HK-2 (cell line): Measurements from ENCODE around the gene PMM1.
"Not testable (repeated sequence)": the region's sequence is repeated elsewhere in the genome, so short reads cannot be mapped to it uniquely, and the experiment has no call there.

Experiments
- DNase-seq: peaks from one replicate; pipeline ENCODE4 v3.0.0-alpha.2; 2018; ENCODE audit not compliant: unreplicated experiment

PMM1 gene

DNA sequence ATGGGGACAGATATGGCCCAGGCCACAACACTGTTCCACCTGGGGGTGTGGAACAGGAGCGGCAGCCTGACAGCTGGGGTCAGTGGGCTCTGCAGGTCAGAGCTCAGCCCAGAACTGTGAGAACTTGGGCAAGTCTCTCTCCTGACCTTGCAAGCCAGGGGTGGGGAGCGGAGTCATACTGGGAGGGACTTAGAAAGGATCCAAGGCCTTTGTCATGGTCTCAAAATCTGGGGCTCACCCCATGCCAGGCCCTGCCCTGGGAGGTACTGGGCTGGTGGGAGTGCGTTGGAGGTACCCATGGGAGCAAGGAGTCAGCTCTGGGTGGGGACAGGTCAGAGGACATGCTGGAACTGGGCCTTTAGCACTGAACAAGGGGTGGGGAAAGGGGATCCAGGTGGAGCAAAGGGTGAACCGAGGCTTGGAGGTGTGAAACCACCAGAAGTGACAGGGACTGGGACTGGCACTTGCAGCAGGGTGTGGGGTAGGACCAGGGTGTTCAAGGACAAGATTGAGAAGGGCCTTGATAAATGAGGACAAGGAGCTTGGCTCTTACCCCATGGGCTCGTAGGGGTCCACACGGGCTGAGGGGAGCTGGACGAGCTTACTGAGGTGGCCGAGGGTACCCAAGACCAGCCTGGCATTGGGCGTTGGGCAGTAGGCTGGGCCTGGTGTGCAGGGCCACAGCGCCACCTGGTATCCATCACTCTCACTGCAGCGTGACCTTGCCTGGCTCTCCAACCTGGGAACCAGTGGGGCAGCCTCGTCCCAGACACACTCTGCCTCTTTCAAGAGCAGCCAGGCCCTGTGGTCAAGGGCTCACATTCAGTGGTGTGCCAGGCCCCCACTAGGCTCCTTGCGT lies 7.4 kb upstream of the PMM1 start:
- peak; percentile 62 for DNase-seq

DNA sequence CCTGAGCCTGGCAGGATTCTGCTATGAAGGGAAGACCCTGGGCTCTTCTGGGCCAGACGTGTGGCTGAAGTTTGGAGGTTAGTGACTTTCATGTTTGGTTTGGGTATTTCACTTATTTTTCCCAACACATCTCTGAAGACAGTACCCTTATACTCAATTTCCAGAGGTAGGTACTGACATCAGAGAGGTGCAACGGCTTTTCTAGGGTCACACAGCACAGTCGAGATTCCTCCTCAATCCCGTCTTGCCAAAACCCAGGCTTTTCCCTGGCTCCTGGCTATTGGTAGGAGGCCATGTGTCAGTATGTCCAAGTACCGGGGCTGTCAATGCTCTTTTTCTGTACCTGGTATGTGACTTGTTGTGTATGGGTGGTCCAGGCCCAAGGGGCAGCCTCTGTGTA lies 6.1 kb upstream of the PMM1 start:
- DNase-seq: no peak

DNA sequence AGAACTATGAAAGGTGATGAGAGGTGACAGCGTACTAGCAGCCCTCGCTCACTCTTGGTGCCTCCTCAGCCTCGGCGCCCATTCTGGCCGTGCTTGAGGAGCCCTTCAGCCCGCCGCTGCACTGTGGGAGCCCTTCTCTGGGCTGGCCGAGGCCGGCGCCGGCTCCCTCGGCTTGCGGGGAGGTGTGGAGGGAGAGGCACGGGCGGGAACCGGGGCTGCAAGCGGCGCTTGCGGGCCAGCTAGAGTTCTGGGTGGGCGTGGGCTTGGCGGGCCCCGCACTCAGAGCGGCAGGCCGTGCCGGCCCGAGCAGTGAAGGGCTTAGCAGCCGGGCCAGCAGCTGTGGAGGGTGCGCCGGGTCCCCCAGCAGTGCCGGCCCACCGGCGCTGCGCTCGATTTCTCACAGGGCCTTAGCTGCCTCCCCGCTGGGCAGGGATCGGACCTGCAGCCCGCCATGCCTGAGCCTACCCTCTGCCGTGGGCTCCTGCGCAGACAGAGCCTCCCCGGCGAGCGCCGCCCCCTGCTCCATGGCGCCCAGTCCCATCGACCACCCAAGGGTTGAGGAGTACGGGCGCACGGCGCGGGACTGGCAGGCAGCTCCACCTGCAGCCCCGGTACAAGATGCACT lies 3.8 kb upstream of the PMM1 start:
- not testable (repeated sequence) for DNase-seq

DNA sequence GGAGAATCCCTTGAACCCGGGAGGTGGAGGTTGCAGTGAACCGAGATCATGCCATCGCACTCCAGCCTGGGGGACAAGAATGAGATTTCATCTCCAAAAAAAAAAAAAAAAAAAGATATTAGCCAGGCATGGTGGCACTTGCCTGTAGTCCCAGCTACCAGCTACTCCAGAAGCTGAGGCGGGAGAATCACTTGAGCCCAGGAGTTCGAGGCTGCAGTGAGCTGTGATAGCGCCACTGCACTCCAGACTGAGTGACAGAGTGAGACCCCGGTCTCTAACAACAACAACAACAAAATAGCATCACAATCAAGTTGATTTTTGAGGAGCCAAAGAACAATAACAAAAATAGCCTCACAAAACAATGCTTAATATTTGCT lies 2.3 kb downstream of the PMM1 start:
- no peak for DNase-seq

DNA sequence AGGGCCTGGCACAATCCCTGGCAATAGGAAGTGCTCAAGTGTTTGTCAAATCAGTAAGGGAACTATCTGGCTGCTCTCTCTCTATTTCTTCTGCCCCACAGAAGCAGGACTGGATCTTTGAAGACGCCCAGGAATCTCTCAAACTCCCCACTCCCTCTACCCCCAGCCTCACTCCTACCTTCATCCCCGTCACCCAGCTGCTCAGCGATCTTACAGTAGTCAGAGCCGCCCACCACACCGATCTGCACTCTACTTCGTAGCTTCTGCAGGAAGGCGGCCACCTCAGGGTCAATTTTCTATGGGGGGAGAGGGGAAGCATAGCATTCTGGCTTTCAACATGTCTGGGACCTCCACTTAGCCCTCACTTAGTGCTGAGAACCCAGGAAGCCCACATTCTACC lies 3.7 kb downstream of the PMM1 start:
- no peak for DNase-seq

DNA sequence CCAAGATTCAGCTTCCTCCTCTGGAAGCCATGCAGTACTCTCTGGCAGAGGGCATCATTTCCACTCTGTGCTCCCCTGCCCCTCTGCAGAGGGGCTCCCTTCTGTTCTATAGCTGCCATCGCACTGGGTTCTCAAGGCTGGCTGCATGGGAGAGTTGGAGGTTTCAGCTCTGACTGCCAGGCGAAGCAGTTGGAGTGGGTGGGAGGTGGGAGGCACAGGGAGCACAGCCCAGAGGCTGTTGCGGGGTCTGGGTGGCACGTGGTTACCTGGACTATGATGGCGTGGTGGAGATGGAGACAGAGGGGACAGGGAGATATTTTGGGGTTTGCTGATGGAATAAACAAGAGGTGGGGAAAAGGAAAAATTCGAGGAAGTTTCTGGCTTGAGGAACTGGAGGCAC lies 4.8 kb downstream of the PMM1 start:
- no peak for DNase-seq

DNA sequence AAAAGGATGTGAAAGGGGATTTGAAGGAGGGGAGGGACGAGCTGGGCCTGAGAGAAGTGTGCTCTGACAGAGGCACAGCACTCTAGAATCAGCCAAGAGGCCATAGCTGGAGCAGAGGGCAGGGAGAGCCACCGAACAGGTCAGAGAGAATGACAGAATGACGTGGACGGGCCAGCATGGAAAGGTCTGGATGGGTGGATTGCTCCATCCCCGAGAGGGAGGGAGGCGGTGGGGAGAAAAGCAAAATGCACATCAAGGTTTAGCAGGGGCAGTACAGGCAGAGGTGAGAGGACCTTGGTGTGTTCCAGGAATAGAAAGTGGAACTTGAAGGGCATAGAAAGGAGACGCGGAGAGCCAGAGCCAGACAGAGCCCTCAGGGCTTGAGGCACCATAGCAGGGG lies 6.9 kb downstream of the PMM1 start:
- no peak for DNase-seq

DNA sequence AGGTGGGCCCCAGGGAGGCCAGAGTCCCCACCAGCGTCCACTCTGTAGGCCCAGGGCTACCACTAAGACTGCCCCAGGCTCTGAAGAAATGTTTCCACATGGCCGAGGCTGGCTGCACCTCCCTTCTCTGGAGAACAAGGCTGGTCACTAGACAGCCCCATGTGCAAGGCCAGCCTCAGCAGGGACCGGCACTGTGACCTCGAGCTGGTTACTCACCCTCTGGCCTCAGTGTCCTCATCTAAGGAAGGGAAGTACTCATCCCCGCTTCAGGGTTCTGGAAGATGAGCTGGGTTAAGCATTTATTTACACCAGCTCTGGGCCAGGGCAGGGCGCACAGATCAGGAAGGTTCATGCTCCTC lies 9.7 kb downstream of the PMM1 start:
- DNase-seq: no peak

DNA sequence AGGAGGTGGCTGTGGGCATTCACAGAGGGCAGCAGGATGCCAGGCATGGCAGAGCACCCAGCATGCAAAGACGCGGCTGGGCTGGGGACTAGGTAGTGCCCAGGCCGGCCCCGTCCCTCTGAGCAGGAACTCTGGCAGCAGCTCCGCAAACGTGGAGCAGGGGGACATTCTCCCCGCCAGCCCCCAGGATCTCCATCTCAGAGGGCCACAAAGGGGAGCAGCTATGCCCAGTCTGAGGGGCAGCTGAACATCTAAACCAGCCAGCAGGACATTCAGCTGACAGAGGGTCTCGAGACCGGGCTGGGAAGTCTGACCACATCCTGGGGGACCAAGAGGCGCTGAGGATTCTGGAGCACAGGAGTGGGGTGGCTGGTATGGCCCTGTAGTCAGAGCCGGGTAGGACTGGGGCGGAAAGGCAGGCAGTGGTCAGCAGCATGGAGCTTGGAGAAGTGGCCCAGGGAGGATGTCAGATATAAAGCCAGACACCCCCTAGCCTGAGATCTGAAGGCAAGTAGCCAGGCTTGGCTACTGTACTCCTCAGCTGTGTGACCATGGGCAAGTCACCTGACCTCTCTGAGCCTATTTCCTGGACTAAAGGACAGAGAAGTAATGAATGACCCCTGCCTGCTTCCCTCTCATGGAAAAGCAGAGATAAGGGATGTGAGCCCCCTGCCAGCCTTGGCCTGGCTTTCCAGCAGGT lies 10.2 kb downstream of the PMM1 start:
- no peak for DNase-seq

DNA sequence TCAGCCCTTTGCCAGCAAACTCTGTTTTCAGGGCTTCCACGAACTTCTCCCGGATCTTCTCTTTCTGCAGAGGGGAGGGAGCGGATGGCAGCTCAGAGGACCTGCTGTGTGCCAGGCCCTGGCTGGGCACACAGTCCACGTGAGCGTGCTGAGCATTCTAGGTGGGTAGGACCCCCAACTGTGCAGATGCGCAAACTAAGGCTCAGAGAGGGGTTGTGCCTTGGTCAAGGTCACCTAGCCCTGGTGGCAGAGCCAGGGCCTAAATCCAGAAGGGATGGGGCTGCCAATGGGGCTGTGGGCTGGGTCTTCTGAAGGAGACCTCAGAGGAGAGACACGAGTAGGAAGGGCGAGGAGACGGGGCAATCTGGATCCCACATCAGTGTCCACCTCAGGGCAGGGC lies 10.8 kb downstream of the PMM1 start:
- no peak for DNase-seq

DNA sequence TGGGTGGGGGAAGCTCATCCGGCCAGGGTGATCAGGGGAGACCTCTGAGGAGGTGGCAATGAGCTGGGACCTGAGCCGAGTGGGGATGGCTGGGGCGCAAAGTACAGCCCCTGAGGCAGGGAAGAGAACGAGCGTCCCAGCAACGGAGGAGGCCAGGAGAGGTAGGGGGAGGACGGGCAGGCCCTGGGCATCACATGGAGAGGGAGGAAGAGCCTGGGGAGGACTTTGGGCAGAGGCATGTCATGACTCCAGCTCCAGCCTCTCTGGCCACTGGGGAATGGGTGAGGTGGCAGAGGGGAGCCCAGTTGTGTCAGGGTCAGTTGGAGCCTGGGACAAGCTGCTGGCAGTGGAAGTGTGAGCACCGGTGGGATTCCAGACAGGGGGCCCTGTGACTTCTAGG lies 11.5 kb downstream of the PMM1 start:
- DNase-seq: no peak

DNA sequence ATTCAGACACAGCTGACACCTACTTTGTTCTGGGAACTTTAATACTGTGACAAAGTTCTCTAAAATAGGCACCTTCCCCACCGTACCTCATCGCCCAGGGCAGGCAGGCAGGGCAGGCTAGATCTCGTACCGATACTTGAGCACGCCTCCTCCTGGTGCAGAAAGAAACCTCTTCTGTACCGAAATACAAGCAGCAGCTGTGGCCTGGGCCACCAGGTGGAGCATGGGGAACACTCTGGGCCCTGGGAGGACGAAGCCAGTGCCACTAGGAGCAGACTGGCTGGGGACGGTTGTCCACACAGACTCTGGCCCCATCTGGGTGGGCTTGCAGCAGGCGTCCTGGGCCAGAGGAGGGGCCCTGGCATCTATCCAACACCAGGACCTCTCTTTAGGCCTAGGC lies 12.8 kb downstream of the PMM1 start:
- DNase-seq: no peak

DNA sequence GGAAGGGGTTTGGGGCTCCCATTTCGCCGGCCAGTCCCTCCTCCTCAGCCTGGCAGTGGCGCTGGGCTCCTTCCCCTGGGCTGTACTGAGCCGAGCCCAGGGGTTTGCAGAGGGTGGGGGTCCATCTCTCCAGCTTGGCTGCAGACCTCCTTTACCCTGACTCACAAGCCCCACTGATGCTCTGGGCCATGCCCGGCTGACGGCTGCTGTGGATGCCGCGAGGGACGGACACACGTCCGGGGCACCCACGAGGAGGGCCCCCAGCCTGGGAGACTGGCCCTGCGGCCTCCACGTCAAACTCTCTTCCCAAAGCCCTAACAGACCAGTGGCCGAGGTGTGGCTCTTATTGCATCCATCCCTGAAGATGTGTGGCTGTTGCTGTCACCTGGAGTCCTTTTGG lies 14.1 kb downstream of the PMM1 start:
- no peak for DNase-seq

DNA sequence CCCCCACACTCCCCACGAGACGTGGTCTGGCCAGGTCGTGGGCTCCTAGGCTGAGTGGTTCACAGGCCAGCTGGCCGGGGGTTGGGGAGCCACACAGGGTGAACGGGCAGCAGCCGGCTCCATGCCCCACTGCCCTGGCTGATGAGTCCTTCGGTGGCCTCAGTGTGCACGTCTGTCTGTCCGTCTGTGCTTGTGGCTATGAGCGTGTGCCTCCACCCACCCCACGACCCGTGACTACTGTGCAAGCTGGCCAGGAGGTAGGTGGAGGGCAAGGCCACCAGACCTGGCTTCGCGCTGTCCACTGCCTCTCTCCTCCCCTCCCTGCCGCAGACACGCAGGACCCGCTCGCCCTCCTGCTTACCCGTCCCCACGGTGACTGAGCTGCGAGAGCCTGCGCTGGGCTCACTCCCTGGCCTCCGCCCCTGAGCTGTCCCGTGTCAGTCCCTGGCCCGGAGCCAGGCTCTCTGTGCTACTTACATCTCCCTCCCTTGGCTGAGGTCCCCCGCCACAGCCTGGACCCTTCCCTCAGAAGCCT lies 14.7 kb downstream of the PMM1 start:
- DNase-seq: peak; percentile 50

DNA sequence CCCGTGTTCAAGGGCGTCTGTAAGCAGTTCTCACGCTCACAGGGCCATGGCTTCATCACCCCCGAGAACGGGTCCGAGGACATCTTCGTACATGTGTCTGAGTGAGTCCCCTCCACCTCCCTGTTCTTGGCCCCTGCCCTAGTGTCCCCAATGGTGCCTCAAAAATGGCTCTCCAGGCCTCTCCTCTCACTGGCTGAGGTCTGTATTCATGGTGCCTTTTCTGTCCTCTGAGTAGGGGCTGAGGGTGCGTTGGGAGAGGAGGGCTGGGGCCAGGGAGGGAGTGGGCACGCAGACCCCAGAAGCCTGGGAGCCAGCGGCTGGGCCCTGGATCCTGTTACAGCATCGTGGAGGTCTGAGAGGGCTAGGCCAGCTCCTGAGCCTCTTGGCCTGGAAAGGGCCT lies 16.0 kb downstream of the PMM1 start:
- no peak for DNase-seq

DNA sequence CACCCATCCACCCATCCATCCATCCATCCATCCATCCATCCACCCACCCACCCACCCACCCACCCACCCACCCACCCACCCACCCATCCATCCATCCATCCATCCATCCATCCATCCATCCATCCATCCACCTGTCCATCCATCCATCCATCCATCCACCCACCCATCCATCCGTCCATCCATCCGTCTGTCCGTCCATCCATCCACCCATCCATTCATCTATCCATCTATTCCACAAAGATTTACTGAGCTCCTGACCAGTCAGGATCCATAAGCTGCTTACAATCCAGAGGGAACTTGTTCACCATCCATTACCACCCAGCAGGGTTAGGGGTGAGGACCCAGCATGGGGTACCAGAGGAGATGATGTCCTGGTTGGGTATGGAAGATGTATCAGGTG lies 17.3 kb downstream of the PMM1 start:
- DNase-seq: not testable (repeated sequence)

DNA sequence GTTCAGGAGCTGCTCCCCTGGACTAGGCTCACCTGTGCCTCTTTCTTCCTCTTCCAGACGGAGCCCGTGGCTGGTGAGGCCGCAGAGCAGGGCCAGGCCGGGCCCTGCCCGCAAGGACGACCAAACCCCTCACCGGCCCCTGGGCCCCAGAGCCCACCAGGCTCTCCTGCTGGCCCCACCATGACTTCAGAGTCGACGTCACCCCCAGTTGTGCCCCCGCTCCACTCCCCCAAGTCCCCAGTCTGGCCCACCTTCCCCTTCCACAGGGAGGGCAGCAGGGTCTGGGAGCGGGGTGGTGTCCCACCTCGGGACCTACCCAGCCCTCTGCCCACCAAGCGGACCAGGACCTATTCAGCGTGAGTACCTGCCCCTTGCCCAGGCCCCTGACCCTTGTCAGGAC lies 17.9 kb downstream of the PMM1 start:
- DNase-seq: no peak

DNA sequence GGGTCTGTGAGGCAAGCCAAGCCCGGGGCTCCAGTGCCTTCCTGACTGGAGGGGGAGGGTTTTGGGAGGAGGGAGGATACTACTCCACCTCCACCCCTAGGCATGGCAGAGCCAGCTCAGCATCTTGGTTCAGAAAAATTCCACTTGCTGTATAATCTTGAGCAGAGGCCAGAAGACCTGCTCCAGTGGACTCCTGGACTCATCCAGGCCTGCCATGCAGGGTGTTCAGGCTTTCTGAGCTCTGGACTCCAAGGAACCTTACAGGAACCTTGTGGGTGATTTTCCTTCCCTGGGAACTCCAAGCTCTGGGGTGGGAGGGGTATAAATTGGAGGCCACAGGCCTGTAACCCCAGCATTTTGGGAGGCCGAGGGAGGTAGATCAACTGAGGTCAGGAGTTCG lies 19.4 kb downstream of the PMM1 start:
- DNase-seq: no peak

DNA sequence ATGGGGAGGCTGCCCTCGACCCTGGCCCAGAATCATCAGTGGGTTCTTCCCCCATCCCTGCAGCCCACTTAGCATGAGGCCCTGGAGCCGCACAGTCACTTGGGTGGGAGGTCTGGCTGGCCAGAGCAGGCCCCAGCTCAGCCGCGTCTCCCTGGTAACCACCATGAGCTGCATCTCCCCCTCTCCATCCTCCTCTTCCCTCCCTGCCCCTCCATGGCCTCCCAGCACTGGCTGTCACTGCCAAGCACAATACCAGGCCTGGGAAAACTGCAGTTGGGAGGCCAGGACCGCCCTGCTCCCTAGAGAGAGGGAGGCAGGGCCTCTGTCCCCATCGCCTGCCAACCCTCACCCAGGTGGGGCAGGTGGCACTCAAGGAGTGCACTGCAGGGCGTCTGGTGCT lies 20.8 kb downstream of the PMM1 start:
- no peak for DNase-seq

DNA sequence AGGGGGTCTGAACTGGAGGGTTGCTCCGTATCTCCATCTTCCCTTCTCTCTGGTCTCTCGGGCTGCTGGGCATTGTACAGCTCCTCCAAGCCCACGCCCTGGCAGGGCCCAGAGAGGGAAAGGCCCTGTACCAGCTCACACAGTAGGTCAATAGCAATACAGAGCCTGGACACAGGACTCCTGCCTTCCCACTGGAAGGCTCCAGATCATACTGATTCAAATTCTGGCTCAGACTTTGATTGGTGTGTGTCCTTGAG lies 22.2 kb downstream of the PMM1 start:
- no peak for DNase-seq

DNA sequence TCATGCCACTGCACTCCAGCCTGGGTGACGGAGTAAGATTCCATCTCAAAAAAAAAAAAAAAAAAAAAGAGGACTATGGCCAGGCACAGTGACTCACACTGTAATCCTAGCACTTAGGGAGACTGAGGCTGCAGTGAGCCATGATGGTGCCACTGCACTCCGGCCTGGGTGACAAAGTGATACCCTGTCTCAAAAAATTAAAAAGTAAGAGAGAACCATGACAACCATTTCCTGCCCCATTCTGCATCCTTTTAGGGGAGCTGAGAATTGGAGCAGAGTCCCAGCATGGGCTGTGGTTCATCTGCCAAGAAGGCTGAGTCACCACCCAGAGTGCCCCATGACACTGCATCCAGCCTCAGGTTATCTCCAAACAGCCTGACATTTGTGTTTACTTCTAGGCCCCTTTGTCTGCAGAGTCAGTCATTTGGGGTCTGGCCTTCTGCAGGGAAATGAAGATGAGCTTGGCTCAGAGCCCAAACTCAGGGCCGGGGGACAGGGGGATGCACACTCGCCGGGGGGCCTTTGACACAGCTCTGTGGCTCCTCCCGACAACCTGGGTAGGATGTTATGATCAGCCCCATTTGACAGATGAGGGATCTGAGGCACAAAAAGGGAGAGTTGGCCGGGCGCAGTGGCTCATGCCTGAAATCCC lies 24.1 kb downstream of the PMM1 start:
- peak; percentile 52 for DNase-seq

DNA sequence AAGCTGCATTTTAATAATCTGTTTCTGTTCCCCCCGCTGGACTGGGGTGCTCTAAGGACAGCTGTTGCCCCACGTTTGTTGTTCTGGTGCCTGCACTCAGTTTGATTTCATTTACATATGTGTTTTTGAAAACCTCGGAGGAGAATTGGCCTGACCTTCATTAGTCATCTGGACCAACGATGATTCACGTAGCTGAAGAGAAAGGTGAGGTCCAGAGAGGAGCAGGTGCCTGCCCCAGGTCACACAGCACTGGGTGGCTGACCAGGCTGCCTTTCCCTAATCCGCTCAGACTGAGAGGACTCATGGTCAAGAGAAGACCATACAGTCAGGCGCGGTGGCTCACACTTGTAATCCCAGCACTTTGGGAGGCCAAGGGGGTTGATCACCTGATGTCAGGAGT lies 25.1 kb downstream of the PMM1 start:
- no peak for DNase-seq
